T-helper 1 cell treated with Interleukin-12 subunit alpha and Interleukin-12 subunit beta and Interleukin-4 antibody, amounts not matched to agents 30 μg/mL and 1 μg/mL, for 36 hours (primary cell): ENCODE results near the gene ERBB4.
"Not testable (repeated sequence)": the region's sequence is repeated elsewhere in the genome, so short reads cannot be mapped to it uniquely, and the experiment has no call there.

Experiments used
- H3K27ac Mint-ChIP-seq: one replicate; pipeline ENCODE4 v1.8.0; 2021; ENCODE audit warnings: mild to moderate bottlenecking, mixed read lengths
- H3K27me3 Mint-ChIP-seq: one replicate; pipeline ENCODE4 v1.8.0; 2021; ENCODE audit warnings: low read depth, mixed read lengths
- H3K36me3 Mint-ChIP-seq: one replicate; pipeline ENCODE4 v1.8.0; 2021; ENCODE audit warnings: low read depth, mixed read lengths
- H3K4me1 Mint-ChIP-seq: one replicate; pipeline ENCODE4 v1.8.0; 2021; ENCODE audit warnings: low read depth, mixed read lengths
- H3K4me3 Mint-ChIP-seq: one replicate; pipeline ENCODE4 v1.8.0; 2021; ENCODE audit warnings: mild to moderate bottlenecking, moderate library complexity, mixed read lengths
- H3K9me3 Mint-ChIP-seq: one replicate; pipeline ENCODE4 v1.8.0; 2021; ENCODE audit warnings: mixed read lengths

Gene ERBB4

GRCh38 chr2:212489719-212490346, 48.8 kb downstream of the ERBB4 start:
- Mint-ChIP-seq H3K9me3 (no peaks in the 10 kb centered on the region), H3K36me3 (no peaks in the 10 kb centered on the region), H3K4me1 (no peaks in the 10 kb centered on the region), H3K4me3 (no peak overlapping the region), H3K27ac (no peak overlapping the region), H3K27me3 (no peaks in the 10 kb centered on the region)

- no peak overlapping the region for H3K4me3 Mint-ChIP-seq
- H3K27me3 Mint-ChIP-seq, result no peaks in the 10 kb centered on the region
- no peak overlapping the region for H3K27ac Mint-ChIP-seq
- H3K4me1 Mint-ChIP-seq, result no peaks in the 10 kb centered on the region
- H3K9me3 Mint-ChIP-seq, result no peaks in the 10 kb centered on the region
- no peaks in the 10 kb centered on the region for H3K36me3 Mint-ChIP-seq
These were observed 50.0 kb downstream of the ERBB4 start for GRCh38 chr2:212488611-212489010.

- Mint-ChIP-seq H3K27ac (no peak overlapping the region), H3K27me3 (no peaks in the 10 kb centered on the region), H3K9me3 (no peaks in the 10 kb centered on the region), H3K4me1 (no peaks in the 10 kb centered on the region), H3K4me3 (no peak overlapping the region), H3K36me3 (no peaks in the 10 kb centered on the region)
These were observed 54.0 kb downstream of the ERBB4 start for GRCh38 chr2:212484563-212485080.

DNA sequence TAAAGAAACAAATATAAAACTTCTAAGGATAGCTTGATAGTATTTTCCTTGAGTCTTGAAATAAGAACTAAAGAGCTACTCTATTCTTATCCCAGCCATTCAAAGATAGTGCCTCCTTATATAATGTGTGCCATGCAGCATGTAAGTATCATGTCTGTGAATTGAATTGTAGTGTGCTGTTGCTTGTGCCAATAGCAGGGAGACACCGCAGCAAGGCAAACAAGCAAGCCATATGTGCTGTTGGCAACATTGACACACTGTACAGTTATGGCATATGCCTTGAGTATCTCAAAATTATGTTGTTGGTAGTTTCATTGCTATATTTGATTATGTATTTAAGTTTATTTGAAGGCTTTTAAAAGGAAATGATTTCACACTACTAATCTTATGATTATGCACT, 58.2 kb downstream of the ERBB4 start:
- Mint-ChIP-seq H3K27me3 (no peaks in the 10 kb centered on the region), H3K9me3 (no peaks in the 10 kb centered on the region), H3K4me3 (no peak overlapping the region), H3K36me3 (no peaks in the 10 kb centered on the region), H3K4me1 (no peaks in the 10 kb centered on the region), H3K27ac (no peak overlapping the region)

DNA sequence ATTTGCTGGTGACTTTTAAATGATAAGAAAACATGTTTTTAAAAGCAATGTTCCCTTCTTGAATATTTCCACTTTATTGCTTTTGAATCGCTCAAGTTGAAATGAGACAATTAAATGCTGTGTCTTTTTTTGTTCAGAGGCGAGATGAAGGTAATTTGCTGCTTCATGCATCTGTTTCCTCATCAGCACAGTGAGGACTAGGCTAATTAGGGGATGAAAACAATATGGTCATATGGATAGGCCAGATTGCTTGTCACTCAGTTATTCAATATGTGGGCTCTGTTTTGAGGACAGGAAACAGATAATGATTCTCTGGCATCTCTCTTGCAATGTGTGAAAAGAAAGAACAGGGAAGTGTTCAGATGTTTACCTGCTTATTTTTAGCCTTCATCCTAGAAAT, 61.0 kb downstream of the ERBB4 start:
- Mint-ChIP-seq H3K4me1 (no peaks in the 10 kb centered on the region), H3K27ac (no peak overlapping the region), H3K27me3 (no peaks in the 10 kb centered on the region), H3K36me3 (no peaks in the 10 kb centered on the region), H3K4me3 (no peak overlapping the region), H3K9me3 (no peaks in the 10 kb centered on the region)

DNA sequence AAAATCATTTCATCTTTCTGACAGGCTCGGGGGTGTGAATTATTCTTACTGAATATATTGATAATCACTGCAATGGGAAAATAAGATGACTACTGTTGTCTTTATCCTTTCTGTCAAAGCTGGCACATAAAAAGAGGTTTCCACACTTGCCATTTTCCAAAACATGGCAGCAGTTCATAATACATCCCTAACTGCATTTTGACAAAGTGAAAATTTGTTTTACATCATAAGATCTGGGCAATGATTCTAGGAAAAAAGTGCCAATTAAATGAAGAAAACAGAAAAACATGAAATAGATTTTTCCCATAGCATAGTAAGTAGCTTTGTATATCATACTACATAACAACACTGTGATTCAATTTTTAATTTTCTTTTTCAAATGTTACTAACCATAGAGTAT, 65.4 kb downstream of the ERBB4 start:
- Mint-ChIP-seq H3K27ac (no peak overlapping the region), H3K4me1 (no peaks in the 10 kb centered on the region), H3K9me3 (no peaks in the 10 kb centered on the region), H3K36me3 (no peaks in the 10 kb centered on the region), H3K4me3 (no peak overlapping the region), H3K27me3 (no peaks in the 10 kb centered on the region)

DNA sequence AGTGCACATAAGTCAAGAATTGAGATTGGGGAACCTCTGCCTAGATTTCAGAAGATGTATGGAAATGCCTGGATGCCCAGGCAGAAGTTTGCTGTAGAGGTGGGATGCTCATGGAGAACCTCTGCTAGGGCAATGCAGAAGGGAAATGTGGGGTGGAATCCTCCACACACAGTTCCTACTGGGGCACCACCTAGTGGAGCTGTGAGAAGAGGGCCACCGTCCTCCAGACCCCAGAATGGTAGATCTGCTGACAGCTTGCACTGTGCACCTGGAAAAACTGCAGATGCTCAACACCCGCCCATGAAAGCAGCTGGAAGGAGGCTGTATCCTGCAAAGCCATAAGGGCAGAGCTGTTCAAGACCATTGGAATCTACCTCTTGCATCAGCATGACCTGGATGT, 71.1 kb downstream of the ERBB4 start:
- H3K4me3 Mint-ChIP-seq, H3K27me3 Mint-ChIP-seq, H3K4me1 Mint-ChIP-seq, H3K27ac Mint-ChIP-seq, H3K9me3 Mint-ChIP-seq, H3K36me3 Mint-ChIP-seq: not testable (repeated sequence)

GRCh38 chr2:212465456-212465855, 73.1 kb downstream of the ERBB4 start:
- H3K36me3 Mint-ChIP-seq, result no peaks in the 10 kb centered on the region
- no peak overlapping the region for H3K27ac Mint-ChIP-seq
- no peak overlapping the region for H3K4me3 Mint-ChIP-seq
- no peaks in the 10 kb centered on the region for H3K27me3 Mint-ChIP-seq
- H3K9me3 Mint-ChIP-seq, result peaks cover 8% of the 10 kb centered on the region
- H3K4me1 Mint-ChIP-seq, result no peaks in the 10 kb centered on the region

DNA sequence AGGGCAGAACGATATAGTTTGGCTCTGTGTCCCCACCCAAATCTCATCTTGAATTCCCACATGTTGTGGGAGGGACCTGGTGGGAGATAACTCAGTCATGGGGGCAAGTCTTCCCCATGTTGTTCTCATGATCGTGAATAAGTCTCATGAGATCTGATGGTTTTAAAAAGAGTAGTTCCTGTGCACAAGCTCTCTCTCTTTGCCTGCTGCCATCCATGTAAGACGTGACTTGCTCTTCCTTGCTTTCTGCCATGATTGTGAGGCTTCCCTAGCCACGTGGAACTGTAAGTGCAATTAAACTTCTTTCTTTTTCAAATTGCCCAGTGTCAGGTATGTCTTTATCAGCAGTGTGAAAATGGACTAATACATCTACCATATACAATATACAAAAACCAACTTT, 76.9 kb downstream of the ERBB4 start:
- H3K4me1 Mint-ChIP-seq, H3K36me3 Mint-ChIP-seq, H3K27ac Mint-ChIP-seq, H3K4me3 Mint-ChIP-seq, H3K27me3 Mint-ChIP-seq: not testable (repeated sequence)
- H3K9me3 Mint-ChIP-seq, result peaks cover 13% of the 10 kb centered on the region

DNA sequence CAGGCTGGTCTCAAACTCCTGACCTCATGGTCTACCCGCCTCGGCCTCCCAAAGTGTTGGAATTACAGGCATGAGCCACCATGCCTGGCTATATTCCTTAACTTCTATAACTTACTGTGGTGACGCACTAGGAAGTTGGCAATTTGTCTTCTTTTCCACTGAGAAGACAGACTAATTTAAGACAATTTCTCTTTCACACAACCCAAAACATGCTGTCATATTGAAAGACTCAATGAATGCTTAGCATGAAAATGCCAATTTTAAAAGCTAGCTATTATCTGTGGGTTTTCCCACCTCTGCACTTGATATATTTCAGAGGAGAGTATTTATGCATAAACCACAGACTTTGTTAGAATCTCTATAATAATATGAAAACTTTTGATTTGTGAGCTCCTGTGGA, 84.5 kb downstream of the ERBB4 start:
- Mint-ChIP-seq H3K27me3 (no peaks in the 10 kb centered on the region), H3K4me1 (no peaks in the 10 kb centered on the region), H3K9me3 (no peaks in the 10 kb centered on the region)

DNA sequence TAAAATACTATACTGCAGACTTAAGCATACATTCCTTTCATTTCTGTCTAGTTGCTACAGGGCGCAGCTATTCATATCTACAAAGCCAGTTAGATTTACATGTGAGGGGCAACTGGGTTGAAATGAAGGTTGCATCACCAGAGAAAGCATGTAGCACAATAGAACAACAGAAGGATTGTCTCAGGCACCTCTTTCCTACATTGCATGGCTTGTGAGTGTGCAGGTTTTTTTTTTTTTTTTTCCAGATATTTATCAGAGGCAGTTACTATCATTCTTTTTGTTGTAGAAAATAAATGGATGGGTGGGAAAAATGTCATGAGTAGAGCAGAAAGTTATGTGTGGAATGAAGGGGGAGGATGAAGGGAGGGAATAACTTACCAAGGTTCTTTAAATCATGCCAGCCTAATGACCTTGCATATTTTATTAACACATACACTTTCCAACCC, 86.8 kb downstream of the ERBB4 start:
- H3K27ac Mint-ChIP-seq, result no peak overlapping the region
- no peaks in the 10 kb centered on the region for H3K4me1 Mint-ChIP-seq
- H3K9me3 Mint-ChIP-seq, result no peaks in the 10 kb centered on the region
- no peak overlapping the region for H3K4me3 Mint-ChIP-seq
- no peaks in the 10 kb centered on the region for H3K36me3 Mint-ChIP-seq
- no peaks in the 10 kb centered on the region for H3K27me3 Mint-ChIP-seq

More for the DNA sequence above, 84.5 kb downstream of the ERBB4 start:
- H3K27ac Mint-ChIP-seq, result no peak overlapping the region
- H3K36me3 Mint-ChIP-seq, result no peaks in the 10 kb centered on the region
- H3K4me3 Mint-ChIP-seq, result no peak overlapping the region

GRCh38 chr2:212448698-212449097, 89.9 kb downstream of the ERBB4 start:
- H3K4me3 Mint-ChIP-seq, result no peak overlapping the region
- no peak overlapping the region for H3K27ac Mint-ChIP-seq
- no peaks in the 10 kb centered on the region for H3K4me1 Mint-ChIP-seq
- no peaks in the 10 kb centered on the region for H3K36me3 Mint-ChIP-seq
- no peaks in the 10 kb centered on the region for H3K27me3 Mint-ChIP-seq
- H3K9me3 Mint-ChIP-seq, result no peaks in the 10 kb centered on the region

DNA sequence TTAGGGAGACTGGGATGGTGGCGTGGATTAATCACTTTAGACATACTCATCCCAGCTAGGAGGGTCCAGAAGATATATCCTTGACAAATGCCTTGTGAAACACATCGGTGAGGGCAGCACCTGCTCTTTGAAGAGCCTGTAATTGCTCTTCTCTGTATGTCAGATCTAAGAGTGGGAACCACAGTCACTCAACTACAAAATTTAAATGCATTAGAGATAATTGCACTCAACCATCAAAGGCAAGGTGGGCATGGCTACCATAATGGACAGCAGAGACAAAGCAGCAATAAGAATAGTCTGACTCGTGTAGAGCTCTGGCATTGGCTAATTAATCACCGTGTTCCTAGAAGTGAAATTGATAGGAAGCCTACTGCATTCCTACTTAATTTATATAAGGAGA, 96.8 kb downstream of the ERBB4 start:
- Mint-ChIP-seq H3K9me3 (peaks cover 7% of the 10 kb centered on the region), H3K27ac (no peak overlapping the region), H3K4me1 (no peaks in the 10 kb centered on the region), H3K4me3 (no peak overlapping the region), H3K36me3 (no peaks in the 10 kb centered on the region), H3K27me3 (no peaks in the 10 kb centered on the region)

GRCh38 chr2:212441141-212441540, 97.5 kb downstream of the ERBB4 start:
- no peak overlapping the region for H3K27ac Mint-ChIP-seq
- no peaks in the 10 kb centered on the region for H3K36me3 Mint-ChIP-seq
- H3K4me1 Mint-ChIP-seq, result no peaks in the 10 kb centered on the region
- H3K27me3 Mint-ChIP-seq, result no peaks in the 10 kb centered on the region
- no peak overlapping the region for H3K4me3 Mint-ChIP-seq
- H3K9me3 Mint-ChIP-seq, result peaks cover 7% of the 10 kb centered on the region

DNA sequence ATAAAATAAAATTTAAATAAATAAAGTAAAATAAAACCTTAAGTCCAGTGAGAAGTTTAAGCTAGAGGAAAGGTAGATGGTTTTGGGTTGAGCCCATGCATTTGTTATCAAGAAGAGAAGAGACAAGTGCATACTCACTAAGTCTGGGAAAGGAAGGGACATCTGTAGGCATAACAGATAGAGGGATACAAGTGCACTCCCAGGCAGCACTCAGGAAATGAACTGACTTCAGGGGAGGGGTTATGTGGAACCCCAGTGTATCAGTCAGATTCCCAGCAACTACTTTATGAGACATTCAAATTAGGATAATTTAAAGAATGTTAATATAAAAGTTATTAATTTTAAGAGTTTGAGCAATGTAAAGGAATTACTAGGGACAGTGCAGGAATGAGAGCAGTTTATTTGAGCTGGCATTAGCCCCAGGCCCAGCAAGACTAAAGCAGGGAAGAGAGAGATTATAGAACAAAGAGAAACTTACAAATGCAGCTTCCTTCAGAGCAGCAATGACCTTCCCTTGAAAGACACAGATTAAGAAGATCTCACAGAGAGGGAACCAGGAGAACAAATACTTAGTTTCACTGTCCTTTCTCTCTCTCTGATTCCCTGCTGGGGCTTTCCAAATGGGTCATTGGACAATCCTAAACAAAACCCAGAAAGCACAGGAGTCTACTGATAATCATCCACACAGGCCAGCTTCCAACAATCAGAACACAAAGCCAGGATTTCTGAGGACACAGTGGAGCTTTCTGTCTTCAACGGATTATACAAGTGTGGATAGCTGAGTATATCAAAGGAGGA, 109.7 kb downstream of the ERBB4 start:
- Mint-ChIP-seq H3K9me3 (no peaks in the 10 kb centered on the region), H3K4me1 (no peaks in the 10 kb centered on the region), H3K27ac (no peak overlapping the region), H3K4me3 (no peak overlapping the region), H3K36me3 (no peaks in the 10 kb centered on the region), H3K27me3 (no peaks in the 10 kb centered on the region)
